GM21717 (cell line): ENCODE results near the gene GRM1.

Experiments
- ATAC-seq: cut with Tn5 transposase; IDR thresholded peaks from one replicate; pipeline ENCODE4 v1.9.1; 2021; ENCODE audit warnings: mild to moderate bottlenecking, moderate library complexity; ENCODE audit not compliant: unreplicated experiment

The GRM1 gene

GRCh38 chr6:146361128-146361924, 332.5 kb downstream of the GRM1 start:
- no peak for ATAC-seq

GRCh38 chr6:146363838-146364607, 335.2 kb downstream of the GRM1 start:
- ATAC-seq, result no peak

- no peak for ATAC-seq
Measured at GRCh38 chr6:146364816-146365594, 336.1 kb downstream of the GRM1 start.

- no peak for ATAC-seq
Measured at GRCh38 chr6:146367061-146367460, 338.2 kb downstream of the GRM1 start.

GRCh38 chr6:146369866-146370265, 341.0 kb downstream of the GRM1 start:
- no peak for ATAC-seq

- ATAC-seq, result no peak
Measured at GRCh38 chr6:146381486-146381885, 352.6 kb downstream of the GRM1 start.

GRCh38 chr6:146388736-146389364, 360.0 kb downstream of the GRM1 start:
- no peak for ATAC-seq

- ATAC-seq, result no peak
Measured at GRCh38 chr6:146389740-146390139, 360.9 kb downstream of the GRM1 start.

- ATAC-seq, result no peak
Measured at GRCh38 chr6:146397638-146398037, 368.8 kb downstream of the GRM1 start.

GRCh38 chr6:146402476-146402875, 373.6 kb downstream of the GRM1 start:
- ATAC-seq, result no peak

- ATAC-seq, result no peak
Measured at GRCh38 chr6:146408583-146408982, 379.7 kb downstream of the GRM1 start.

- ATAC-seq, result no peak
Measured at GRCh38 chr6:146410851-146411595, 382.2 kb downstream of the GRM1 start.

GRCh38 chr6:146419576-146419975, 390.7 kb downstream of the GRM1 start:
- ATAC-seq, result no peak

- ATAC-seq, result no peak
Measured at GRCh38 chr6:146420255-146420654, 391.4 kb downstream of the GRM1 start.

GRCh38 chr6:146422789-146423375, 394.0 kb downstream of the GRM1 start:
- no peak for ATAC-seq

- peak; percentile 52 for ATAC-seq
Measured at GRCh38 chr6:146423452-146423851, 394.6 kb downstream of the GRM1 start.

GRCh38 chr6:146426516-146426915, 397.7 kb downstream of the GRM1 start:
- no peak for ATAC-seq

GRCh38 chr6:146429831-146430230, 401.0 kb downstream of the GRM1 start:
- no peak for ATAC-seq

- ATAC-seq, result no peak
Measured at GRCh38 chr6:146433881-146434731, 405.2 kb downstream of the GRM1 start.
